Pancreas (tissue), 10 donors: ENCODE data around the gene PRKCB. TPM values are rescaled to one million over a fixed set of nuclear protein-coding genes. Genes with fewer than 3 reads are reported as not detected.

Experiments
- ATAC-seq, 4 donors: fragments of 200-7000 bp; cut with Tn5 transposase; one replicate each; pipeline versions ENCODE4 v1.8.0 to v1.9.1; 2020; ENCODE audit warnings: mild to moderate bottlenecking in 4 of 4, moderate library complexity in 4 of 4
- DNase-seq, 6 donors: peaks; one replicate each; pipeline ENCODE4 v3.0.0-alpha.2; 2020
- FAIRE-seq: peaks from 2 replicates; lab custom pipeline; 2012; peaks lifted over from hg19 to GRCh38; lab: Jason Lieb, UNC
- H3K27ac ChIP-seq, 4 donors: fragments of 200-600 bp; sonication (generic); 1 replicate in 3 of 4; 2 replicates in 1 of 4; pipeline versions ENCODE4 v1.5.0 to v1.8.0; 2020
- H3K27me3 ChIP-seq, 4 donors: fragments of 200-600 bp; one replicate each; pipeline ENCODE4 v1.8.0; 2021
- H3K36me3 ChIP-seq, 3 donors: fragments of 200-600 bp; sonication (generic) in 1 of 3; one replicate each; pipeline versions ENCODE4 v1.5.0 to v1.8.0; 2020 to 2021
- H3K4me1 ChIP-seq, 3 donors: fragments of 200-600 bp; one replicate each; pipeline ENCODE4 v1.8.0; 2021
- H3K4me3 ChIP-seq, 4 donors: fragments of 200-600 bp; sonication (generic) in 2 of 4; one replicate each; pipeline versions ENCODE4 v1.5.0 to v1.8.0; 2020 to 2021
- H3K9me3 ChIP-seq, 4 donors: fragments of 200-600 bp; one replicate each; pipeline ENCODE4 v1.8.0; 2021
- WGBS, 2 donors: extraction: QIAGEN DNeasy Blood & Tissue Kit; methylation state at CpG; one replicate each; pipeline ENCODE4 v1.1.7; 2013; 5-methylcytosine and 5-hydroxymethylcytosine counted together
- intact Hi-C, 3 donors: fragments of 100-400 bp; cut with DNase I; formaldehyde crosslinking; loops; one replicate each; pipeline versions ENCODE4 v1.11.1 to v1.14.2; 2022
- polyA plus RNA-seq, 2 donors: library from polyadenylated mRNA; stranded (reverse); fragments of 200-250 nt; gene quantifications; one replicate each; pipeline ENCODE4 v1.2.3, GENCODE V29; 2013
- total RNA-seq, 6 donors: library from RNA; stranded (reverse); fragmentation: NEBNext Ultra II Directional in 4 of 6; extraction: Animal tissue kit (Norgen Biotek cat#: 25700) in 4 of 6; gene quantifications; one replicate each; pipeline versions ENCODE4 v1.2.1 to v1.2.4, GENCODE V29; 2021 to 2023
- TF ChIP-seq, protein P1 (sequence below), 4 donors: fragments of 200-600 bp; sonication (generic) in 3 of 4; IDR thresholded peaks; one replicate each; pipeline versions ENCODE4 v1.5.0 to v1.8.0; 2021; ENCODE audit warnings: antibody characterized with exemption in 4 of 4
- donor health status: healthy with polysubstance abuse.
- donor health status: DM: no; HTN: no; CAD: no; lungs with moderate emphysema.
- donor health status: DM: no; HTN: no; CAD: no.
- donor health status: control.
- donor health status: control.
- donor health status: Bipolar disorder and iron deficiency.
- donor health status: DM: yes; HTN: yes; CAD: no.
- donor health status: DM: no; HTN: no; CAD: no.
- donor health status: DM: no; HTN: no; CAD: no.
- donor health status: DM: yes; HTN: yes; CAD: no.

The PRKCB gene
- total and polyA plus RNA-seq, 8 donors, result 0.19 to 4.3 (median 0.61) TPM

DNA sequence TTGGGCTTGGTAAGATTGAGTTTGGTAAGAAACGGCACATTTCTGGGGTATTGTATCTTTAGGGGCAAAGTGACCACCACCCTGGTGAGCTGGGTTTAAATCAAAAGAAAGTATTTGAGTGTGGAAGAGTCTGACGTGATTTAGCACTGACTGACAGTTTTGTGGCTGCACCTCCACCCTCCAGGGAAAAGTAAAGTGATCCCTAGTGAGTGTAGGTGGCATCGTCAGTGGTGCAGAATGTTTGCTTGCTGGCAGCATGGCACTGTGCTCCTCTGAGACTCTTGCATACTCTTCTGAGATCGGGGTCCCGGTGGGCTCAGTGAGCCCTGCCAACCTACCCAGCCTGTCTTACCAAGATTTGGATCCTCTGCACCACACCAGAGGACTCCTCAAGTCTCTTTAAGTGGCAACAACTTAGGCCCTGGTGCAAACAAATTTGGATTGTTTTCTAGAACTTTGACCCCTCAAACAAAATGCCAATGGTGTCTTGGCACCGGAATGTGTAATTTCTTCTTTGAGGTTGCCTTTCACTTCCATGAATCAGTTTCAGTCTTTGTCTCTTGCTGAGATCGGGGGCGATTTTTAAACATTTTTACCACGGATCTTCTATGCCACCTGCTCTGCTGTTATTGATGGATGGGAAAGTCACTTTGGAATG lies 2.8 kb downstream of the PRKCB start:
- Histone ChIP-seq H3K9me3 (no peaks in the 10 kb centered on the region), H3K36me3 (no peaks in the 10 kb centered on the region), H3K27ac (no peak overlapping the region), H3K27me3 (peaks cover 0 to 4% (median 0%) of the 10 kb centered on the region in 4 donors), H3K4me1 (no peaks in the 10 kb centered on the region), H3K4me3 (no peak overlapping the region)
- TF ChIP-seq, protein P1, sequence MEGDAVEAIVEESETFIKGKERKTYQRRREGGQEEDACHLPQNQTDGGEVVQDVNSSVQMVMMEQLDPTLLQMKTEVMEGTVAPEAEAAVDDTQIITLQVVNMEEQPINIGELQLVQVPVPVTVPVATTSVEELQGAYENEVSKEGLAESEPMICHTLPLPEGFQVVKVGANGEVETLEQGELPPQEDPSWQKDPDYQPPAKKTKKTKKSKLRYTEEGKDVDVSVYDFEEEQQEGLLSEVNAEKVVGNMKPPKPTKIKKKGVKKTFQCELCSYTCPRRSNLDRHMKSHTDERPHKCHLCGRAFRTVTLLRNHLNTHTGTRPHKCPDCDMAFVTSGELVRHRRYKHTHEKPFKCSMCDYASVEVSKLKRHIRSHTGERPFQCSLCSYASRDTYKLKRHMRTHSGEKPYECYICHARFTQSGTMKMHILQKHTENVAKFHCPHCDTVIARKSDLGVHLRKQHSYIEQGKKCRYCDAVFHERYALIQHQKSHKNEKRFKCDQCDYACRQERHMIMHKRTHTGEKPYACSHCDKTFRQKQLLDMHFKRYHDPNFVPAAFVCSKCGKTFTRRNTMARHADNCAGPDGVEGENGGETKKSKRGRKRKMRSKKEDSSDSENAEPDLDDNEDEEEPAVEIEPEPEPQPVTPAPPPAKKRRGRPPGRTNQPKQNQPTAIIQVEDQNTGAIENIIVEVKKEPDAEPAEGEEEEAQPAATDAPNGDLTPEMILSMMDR (IDR thresholded peaks at IDR 0.05), result no peak
- 34 to 40% methylated on average over 9 of the region's 9 CpGs for WGBS, 2 donors
- no peak for ATAC-seq
- FAIRE-seq, result no peak
- DNase-seq, result no peak
- intact Hi-C loops, result no loop called here

DNA sequence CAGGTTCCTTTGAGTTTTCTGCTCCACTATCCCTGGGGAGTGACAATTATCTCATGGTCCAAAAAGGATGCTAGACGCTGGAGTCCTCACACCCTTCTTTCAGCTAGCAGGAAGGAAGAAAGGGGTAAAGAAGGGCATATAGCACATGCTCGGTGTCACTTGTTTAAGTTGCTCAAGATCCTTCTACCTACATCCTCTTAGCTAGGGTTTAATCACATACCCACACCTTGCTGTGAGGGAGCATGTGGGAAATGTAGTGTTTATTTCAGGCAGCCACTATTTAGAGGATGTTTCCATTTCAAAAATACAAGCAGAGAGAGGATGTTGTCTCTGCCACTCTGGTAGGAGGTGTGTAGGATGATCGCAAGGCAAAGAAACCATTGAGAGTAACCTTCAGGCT lies 4.5 kb downstream of the PRKCB start:
- Histone ChIP-seq H3K4me1 (no peaks in the 10 kb centered on the region), H3K4me3 (no peak overlapping the region), H3K27me3 (peaks cover 0 to 4% (median 0%) of the 10 kb centered on the region in 4 donors), H3K9me3 (no peaks in the 10 kb centered on the region), H3K36me3 (no peaks in the 10 kb centered on the region), H3K27ac (no peak overlapping the region)
- no peak for DNase-seq
- no peak for ATAC-seq
- TF ChIP-seq, protein P1 (IDR thresholded peaks at IDR 0.05), result no peak
- no peak for FAIRE-seq
- intact Hi-C loops, result no loop called here
- 52 to 66% methylated on average over 3 of the region's 3 CpGs for WGBS, 2 donors

DNA sequence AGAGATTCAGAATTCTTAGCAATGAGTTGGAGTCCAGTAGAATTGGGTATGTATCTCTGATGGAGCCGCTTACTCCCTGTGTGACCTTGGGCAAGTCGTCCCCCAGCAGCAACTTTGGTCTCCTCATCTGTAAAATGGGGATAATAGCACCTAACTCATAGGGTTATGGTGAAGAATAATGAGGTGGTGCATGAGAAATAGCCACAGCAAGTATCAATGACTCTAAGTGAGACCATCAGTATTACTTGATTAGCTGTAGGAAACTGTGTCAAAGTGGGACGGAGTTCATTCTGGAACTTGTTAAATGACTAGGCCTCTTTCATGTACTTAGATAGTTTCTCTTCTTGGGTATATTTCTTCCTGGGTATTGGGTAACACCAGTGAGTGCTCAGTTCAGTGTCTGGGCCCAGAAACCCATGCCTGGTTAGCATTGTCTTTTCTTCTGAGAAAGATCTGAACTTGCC lies 6.4 kb downstream of the PRKCB start:
- Histone ChIP-seq H3K9me3 (no peaks in the 10 kb centered on the region), H3K27ac (no peak overlapping the region), H3K36me3 (no peaks in the 10 kb centered on the region), H3K27me3 (no peaks in the 10 kb centered on the region), H3K4me1 (no peaks in the 10 kb centered on the region), H3K4me3 (no peak overlapping the region)
- FAIRE-seq, result no peak
- TF ChIP-seq, protein P1 (IDR thresholded peaks at IDR 0.05), result no peak
- intact Hi-C loops, result no loop called here
- 84 to 91% methylated on average over 3 of the region's 3 CpGs for WGBS, 2 donors
- ATAC-seq, result no peak
- DNase-seq, result no peak

DNA sequence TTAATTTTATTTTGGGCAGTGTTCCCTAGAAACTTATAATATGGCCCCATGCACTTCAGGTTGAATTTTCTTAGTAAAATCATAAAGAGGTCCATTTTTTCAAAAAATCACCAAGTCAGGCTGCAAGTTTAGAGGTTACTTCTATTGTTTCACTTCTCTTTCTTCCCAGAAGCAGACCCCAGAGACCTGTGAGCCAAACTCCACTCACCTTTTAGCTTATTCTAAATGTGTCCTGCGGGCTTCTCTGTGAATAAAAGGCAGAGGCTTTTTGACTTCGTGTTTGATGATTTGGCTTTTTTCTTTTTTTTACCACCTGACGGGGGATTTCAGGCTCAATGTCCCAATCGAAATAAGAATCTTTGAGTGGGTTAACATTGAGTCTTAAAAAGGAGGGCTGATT lies 7.4 kb downstream of the PRKCB start:
- H3K27me3 ChIP-seq, result no peaks in the 10 kb centered on the region
- whole genome bisulfite sequencing, 2 donors, result 47 to 53% methylated on average over 4 of the region's 4 CpGs
- no peak for FAIRE-seq
- no peak for ATAC-seq
- TF ChIP-seq, protein P1 (IDR thresholded peaks at IDR 0.05), result no peak
- no peak for DNase-seq
- no peaks in the 10 kb centered on the region for H3K9me3 ChIP-seq
- intact Hi-C loops, result no loop called here
- no peaks in the 10 kb centered on the region for H3K36me3 ChIP-seq
- H3K4me3 ChIP-seq, result no peak overlapping the region
- no peaks in the 10 kb centered on the region for H3K4me1 ChIP-seq
- H3K27ac ChIP-seq, result no peak overlapping the region

DNA sequence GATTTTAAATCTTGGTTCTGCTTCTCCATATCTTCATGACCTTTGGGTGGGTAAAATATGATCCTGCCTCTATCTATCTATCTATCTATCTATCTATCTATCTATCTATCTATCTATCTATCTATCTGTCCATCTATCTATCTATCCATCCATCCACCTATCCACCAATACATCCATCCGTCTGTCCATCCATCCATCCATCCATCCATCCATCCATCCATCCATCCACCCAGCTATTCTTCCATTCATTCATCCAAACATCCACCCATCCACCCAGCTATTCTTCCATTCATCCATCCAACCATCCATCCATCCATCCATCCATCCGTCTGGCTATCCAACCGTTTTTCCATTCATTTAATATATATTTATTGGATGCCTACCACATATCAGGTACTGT lies 11.5 kb downstream of the PRKCB start:
- Histone ChIP-seq H3K27me3 (no peaks in the 10 kb centered on the region), H3K4me3 (no peak overlapping the region), H3K4me1 (no peaks in the 10 kb centered on the region), H3K27ac (no peak overlapping the region), H3K36me3 (no peaks in the 10 kb centered on the region), H3K9me3 (no peaks in the 10 kb centered on the region)
- FAIRE-seq, result no peak
- DNase-seq, result no peak
- intact Hi-C loops, result no loop called here
- ATAC-seq, result no peak
- 23 to 34% methylated on average over 3 of the region's 3 CpGs for WGBS, 2 donors
- TF ChIP-seq, protein P1 (IDR thresholded peaks at IDR 0.05), result no peak
